Measurements from ENCODE around the gene IGLL5.
"Not testable (repeated sequence)": the region's sequence is repeated elsewhere in the genome, so short reads cannot be mapped to it uniquely, and the experiment has no call there.

The IGLL5 gene

GRCh38 chr22:22884888-22885840 lies 2.5 kb upstream of the IGLL5 start:
- DNase-seq, result no peak

DNA sequence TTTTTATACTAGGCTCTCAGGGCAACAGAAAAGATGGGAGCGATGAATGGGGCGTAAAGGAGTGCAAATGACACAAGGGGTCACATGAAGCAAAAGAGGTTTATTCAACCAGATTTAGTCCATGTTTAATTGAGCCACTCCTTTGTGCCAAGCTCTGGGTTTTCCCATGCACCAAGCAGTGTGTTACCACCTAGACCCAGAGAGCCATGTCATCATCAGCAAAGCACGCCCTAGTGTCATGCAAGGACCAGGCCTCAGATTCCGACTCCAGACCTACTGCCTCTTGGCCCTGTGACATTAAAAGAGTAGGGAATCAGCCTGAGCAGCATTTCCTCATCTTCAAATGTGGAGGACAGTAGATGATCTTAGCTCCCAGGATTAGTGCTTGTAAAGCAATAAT lies 1.1 kb upstream of the IGLL5 start:
- DNase-seq, result no peak

- DNase-seq, result no peak
These were observed 1.1 kb downstream of the IGLL5 start for GRCh38 chr22:22888571-22889353.

GRCh38 chr22:22890085-22890484 lies 2.5 kb downstream of the IGLL5 start:
- DNase-seq, result no peak

GRCh38 chr22:22891139-22891621 lies 3.6 kb downstream of the IGLL5 start:
- no peak for DNase-seq

GRCh38 chr22:22892096-22893052 lies 4.8 kb downstream of the IGLL5 start:
- no peak for DNase-seq

GRCh38 chr22:22893077-22893805 lies 5.6 kb downstream of the IGLL5 start:
- DNase-seq, result no peak

- DNase-seq, result no peak
These were observed 6.5 kb downstream of the IGLL5 start for GRCh38 chr22:22893891-22894739.

GRCh38 chr22:22894740-22895731 lies 7.4 kb downstream of the IGLL5 start:
- DNase-seq, result no peak

DNA sequence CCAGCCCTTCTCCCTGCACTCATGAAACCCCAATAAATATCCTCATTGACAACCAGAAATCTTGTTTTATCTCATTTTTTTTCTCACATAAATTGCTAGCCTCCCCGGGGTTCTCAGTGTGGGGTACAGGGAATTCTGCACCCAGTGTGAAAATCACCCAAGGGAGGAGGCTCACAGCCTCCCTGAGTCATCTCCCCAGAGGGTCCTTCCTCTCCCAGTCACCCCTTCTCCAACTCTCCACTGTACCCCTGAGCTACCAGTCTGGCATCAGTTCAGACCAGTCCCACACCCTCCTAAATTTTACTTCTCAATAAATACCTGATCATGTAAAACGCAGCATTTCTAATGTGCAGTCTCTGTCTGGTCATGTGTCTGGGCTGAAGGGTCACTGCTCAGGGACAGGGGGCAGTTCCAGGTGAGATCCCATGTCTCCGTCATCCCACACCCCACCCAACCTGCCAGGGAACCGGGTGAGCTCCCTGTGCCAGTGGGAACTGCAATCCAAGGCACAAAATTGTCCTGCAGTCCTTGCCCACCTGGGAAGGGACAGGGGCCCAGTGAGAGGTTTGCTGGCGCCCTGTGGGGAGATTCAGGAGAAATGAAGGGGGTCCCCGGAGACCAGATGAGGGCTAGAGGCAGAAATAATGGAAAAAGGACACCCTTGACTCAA lies 8.3 kb downstream of the IGLL5 start:
- no peak for DNase-seq

GRCh38 chr22:22896601-22897000 lies 9.0 kb downstream of the IGLL5 start:
- DNase-seq, result no peak

DNA sequence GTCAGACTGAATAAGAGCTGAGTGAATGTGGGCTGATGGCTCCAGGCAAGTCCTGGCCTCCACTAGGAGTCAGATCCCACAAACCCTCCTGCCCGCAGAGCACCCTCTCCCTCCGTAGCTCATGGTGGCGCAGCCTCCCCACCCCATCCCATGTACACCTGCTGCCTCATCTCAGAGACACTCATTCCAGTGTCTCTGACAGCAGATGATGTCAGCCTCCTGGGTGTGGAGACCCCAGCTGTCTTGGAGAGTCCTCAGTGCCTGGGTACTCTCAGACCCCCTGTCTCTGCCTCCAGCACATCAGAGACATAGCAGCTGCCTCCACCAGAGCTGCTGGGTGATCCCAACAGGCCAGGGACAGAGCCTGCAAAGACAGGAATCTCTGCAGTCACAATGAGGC lies 9.5 kb downstream of the IGLL5 start:
- DNase-seq, result no peak

DNA sequence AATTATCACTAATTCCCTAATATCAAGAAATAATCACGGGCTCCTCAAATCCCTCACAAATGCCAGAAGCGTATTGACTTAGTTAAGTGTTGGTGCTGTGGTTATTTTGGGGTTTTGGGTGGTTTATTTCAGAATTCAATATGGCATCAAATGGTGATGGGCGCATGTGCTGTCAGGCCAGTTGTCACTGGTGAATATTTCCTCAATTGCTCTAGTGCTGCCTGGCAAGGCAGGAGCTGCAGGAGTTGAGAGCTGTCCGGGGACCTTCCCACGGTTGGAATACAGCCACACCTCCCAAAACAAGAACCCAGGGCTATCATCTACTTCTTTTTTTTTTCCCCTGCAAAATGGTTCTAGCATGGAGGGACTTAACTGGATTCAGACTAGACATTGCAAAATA lies 10.3 kb downstream of the IGLL5 start:
- no peak for DNase-seq

GRCh38 chr22:22898411-22898950 lies 10.9 kb downstream of the IGLL5 start:
- not testable (repeated sequence) for DNase-seq

- DNase-seq, result not testable (repeated sequence)
These were observed 11.9 kb downstream of the IGLL5 start for GRCh38 chr22:22899342-22900080.

DNA sequence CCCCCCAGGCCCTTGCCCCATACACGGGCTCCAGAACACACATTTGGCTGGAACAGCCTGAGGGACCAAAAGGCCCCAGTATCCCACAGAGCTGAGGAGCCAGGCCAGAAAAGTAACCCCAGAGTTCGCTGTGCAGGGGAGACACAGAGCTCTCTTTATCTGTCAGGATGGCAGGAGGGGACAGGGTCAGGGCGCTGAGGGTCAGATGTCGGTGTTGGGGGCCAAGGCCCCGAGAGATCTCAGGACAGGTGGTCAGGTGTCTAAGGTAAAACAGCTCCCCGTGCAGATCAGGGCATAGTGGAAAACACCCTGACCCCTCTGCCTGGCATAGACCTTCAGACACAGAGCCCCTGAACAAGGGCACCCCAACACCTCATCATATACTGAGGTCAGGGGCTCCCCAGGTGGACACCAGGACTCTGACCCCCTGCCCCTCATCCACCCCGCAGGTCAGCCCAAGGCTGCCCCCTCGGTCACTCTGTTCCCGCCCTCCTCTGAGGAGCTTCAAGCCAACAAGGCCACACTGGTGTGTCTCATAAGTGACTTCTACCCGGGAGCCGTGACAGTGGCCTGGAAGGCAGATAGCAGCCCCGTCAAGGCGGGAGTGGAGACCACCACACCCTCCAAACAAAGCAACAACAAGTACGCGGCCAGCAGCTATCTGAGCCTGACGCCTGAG lies 13.1 kb downstream of the IGLL5 start:
- not testable (repeated sequence) for DNase-seq

DNA sequence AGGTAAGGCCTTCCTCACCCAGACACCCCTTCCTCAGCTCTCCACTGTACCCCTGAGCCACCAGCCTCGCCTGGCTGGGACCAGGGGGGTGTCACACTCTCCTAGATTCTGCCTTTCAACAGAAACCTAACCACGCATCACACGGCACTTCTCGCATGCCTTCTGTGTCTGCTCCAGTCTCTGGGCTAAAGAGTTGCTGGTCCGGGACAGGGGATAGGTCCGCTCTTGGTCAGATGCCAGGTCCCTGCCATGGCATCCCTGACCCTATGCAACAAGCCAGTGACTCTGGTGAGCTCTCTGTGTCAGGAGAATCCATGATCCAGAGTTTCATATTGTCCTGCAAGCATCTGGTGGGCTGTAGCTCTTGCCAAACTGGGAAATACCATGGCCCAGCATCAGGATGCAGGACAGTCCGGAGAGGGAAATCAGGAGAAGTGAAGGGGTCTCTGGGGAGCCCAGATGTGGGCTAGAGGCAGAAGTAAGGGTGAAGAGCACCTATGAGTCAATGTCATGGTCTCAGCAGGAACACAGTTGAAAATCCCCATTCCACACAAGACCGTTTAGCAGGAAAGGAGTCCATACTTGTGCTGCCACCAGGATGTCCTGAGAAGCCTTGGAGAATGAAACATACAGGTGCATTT lies 14.1 kb downstream of the IGLL5 start:
- no peak for DNase-seq

All from CD4-positive, alpha-beta T cell treated with Interleukin-21 for 1 hour (primary cell).